ENCODE measurements around the gene ARHGAP22.

The ARHGAP22 gene

GRCh38 chr10:48495282-48496045 lies 109.4 kb downstream of the ARHGAP22 start:
- DNase-seq = no peak

DNA sequence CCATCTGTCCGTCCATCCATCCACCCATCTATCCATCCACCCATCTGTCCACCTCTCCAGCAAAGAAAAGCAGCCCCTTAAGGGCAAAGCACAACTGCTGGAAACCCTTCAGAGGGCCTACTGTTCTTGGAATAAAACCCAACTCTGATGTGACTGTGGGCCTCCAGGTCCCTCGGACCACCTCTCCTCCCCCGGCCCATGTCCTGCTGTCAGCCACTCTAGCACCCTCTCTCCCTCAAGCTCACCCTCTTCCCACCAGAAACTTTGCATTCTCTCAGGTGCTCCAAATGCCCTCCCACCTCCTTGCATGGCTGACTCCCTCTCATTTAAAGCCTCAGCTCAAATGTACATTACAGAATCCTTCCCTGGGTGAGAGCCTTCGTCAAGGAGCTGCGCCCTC lies 110.3 kb downstream of the ARHGAP22 start:
- no peak for DNase-seq

DNA sequence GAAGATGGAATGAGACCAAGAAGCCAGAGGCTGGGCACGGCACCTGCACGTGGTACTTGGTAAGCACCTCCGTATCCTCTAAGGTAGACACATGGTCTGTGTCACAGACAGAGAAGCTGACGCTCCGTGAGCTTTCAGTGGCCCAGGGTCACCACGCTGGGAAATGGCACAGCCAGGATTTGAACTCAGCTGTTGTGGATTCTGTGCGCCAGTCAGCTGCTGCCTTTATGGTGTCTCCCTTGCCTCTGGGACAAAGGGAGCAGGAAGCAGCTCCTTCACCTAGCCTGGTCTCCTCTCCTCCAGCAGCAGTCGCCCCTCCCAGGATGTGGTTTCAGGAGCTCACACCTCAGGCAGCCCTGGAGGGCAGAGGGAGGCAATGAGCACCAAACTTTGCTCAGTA lies 110.8 kb downstream of the ARHGAP22 start:
- peak; percentile 2 for DNase-seq

DNA sequence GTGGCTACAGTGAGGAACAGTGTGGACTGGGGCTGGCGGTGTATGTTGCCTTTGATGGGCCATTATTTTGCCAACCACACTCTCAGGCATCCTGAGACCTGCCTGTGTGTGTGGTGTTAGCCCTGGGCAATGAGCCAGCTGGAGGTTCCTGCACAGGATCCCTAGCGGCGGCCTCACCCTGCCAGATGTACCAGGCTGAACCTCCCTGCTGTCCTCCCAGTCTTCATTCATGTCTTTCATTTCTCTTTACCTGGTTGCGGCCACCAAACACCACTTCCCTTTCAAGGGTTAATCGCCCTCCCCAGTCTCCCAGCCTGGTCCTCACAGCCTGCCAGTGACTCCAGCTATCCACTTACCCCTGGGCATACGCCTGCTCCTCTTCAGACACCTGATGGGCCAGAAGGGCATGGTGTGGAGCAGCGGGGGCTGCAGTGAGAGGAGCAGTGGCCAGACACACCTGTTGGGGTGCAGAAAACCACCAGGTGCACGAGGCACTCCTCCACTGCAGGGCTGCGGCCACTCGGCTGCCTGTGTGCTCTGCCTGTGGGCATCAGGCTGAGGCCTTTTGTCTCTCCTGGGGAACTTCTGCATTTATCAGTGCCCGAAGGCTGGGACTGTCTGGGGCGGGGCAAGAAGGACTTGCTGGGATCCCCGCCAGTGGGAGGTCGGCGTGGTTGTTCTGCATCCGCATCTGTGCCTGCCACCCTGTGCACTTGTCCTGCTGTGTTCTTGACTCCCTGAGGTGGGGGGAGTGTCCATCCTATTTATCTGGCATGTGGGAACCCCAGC lies 111.6 kb downstream of the ARHGAP22 start:
- peak; percentile 65 for DNase-seq

DNA sequence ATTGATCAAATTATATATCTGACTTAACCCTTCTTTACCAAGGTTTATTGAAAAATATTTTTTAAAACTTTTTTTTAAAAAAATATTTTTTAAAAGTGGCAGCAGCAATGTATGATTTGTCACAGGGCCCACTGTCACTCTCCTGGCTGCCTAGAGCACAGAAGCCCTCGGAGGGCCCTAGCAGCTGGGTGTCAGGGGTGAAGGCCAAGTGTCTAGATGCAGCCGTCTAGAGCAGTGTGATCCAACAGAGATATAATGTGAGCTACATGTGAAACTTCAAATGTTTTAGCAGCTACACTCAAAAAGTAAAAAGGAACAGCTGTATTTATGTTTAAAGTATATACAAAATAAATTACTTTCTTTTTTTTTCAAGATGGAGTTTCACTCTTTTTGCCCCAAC lies 112.7 kb downstream of the ARHGAP22 start:
- no peak for DNase-seq

GRCh38 chr10:48491392-48492139 lies 113.3 kb downstream of the ARHGAP22 start:
- DNase-seq = no peak

DNA sequence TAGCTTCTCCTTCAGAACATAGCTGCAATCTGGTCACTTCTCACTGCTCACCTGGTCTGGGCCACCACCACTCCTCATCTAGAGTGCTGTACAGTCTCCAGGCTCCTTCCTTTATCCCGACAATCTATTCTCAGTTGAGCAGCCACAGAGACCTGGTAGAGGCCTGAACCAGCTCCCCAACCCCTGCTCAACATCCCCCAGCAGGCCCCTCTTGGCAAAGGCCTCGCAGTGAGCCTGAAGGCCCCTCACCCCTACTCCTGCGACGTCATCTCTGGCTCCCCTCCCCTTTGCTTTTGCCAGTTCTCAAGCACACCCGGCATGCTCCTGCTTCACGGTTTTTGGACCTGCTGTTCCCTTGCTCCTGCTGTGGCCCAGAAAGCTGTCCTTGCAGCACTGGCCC lies 113.9 kb downstream of the ARHGAP22 start:
- DNase-seq = no peak

DNA sequence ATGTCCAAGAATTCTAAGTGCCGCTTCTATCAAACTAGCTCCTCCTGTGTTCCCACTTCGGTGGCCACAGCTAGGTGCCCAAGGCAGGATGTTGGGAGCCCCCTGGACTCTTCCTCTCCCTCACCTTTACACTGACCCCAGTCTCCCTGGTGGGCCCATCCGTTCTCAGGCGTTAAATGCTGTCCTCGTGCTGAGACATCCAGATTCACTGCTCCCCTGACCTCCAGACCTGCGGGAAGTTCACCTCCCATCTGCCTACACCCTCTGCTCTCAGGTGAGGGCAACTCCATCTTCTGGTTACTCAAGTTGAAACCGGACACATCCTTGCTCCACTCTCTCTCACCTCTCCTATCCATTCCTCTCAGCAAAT lies 114.3 kb downstream of the ARHGAP22 start:
- DNase-seq = no peak

DNA sequence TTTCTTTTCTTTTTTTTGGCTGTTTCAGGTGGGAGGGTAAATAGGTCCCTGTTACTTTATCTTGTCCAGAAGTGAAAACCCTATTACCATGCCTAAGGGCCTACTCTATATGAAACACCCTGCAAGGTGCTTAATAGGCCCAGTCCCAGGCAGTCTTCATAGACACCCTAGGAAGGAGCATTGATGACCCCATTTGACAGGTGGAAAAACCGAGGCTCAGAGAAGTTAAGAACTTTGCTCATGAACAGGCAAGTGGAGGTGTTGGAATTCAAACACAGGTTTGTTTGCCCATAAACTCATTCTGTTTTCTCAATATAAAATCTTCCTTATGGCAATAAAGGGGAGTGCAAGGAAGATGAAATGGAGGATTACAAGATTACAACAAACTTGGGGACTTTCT lies 115.8 kb downstream of the ARHGAP22 start:
- DNase-seq = no peak

GRCh38 chr10:48487244-48487643 lies 117.6 kb downstream of the ARHGAP22 start:
- DNase-seq = no peak

- DNase-seq = no peak
These were observed 119.2 kb downstream of the ARHGAP22 start for GRCh38 chr10:48485711-48486110.

DNA sequence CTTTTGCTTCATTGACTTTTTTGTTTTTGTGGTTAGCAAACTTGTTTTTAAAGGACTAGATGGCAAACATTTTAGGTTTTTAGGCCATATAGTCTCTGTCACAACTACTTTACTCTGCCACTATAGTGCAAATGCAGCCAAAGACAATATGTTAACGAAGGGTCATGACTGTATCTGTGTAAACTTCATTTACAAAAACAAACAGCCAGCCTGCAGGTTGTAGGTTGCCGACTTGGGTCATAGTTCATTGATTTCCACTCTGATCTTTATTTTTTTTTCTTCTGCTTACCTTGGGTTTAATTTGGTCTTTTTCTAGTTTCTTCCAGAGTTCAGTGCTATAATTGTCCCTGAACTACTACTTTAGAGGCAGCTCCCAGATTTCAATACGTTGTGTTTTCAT lies 120.0 kb downstream of the ARHGAP22 start:
- no peak for DNase-seq

- DNase-seq = no peak
These were observed 122.7 kb downstream of the ARHGAP22 start for GRCh38 chr10:48482207-48482606.

GRCh38 chr10:48481385-48481784 lies 123.5 kb downstream of the ARHGAP22 start:
- no peak for DNase-seq

DNA sequence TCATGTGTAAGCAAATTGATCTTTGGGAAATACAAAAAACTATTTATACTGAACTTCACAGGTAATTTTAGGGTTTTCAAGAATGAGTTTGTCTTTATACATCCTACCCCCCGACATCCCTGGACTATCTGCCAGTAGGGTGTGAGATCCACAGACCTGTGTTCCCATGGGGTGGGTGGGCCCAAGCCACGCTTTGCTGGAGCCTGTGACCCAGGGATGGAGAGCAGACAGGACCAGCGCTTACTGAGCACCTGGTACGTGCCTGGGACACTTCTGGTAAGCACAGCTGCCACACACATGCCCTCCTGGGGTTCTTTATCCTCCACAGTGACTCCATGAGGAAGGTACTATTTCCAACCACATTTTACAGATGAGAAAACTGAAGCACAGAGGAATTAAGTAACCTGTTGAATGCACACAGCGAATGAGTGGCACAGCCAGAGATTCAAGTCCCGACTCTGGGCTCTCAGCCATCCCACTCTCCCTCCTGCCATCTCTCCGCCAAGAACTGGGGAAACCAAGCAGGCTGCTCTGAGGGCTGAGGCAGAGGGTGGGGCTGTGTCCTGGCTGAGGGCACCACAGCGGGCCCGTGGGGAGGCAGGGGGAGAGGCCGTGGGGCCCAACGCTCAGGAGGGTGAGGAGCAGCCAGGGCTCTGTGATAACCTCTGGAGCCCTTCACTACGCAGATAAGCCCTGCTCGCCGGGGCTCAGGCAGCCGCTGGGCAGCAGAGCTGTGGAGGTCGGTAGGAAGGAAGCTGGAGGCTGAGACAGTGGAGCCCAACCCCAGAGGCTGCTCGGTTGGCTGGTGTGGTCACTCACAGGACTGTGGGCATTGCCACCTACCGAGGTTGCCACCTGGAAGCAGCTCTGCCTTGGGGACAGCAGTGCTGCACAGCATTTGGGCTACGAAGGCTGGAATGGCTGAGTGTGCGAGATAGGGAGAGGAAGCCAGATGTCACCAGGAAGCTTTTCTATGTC lies 124.2 kb downstream of the ARHGAP22 start:
- no peak for DNase-seq

- DNase-seq = no peak
These were observed 125.7 kb downstream of the ARHGAP22 start for GRCh38 chr10:48478980-48479811.

- no peak for DNase-seq
These were observed 126.4 kb downstream of the ARHGAP22 start for GRCh38 chr10:48478469-48478868.

DNA sequence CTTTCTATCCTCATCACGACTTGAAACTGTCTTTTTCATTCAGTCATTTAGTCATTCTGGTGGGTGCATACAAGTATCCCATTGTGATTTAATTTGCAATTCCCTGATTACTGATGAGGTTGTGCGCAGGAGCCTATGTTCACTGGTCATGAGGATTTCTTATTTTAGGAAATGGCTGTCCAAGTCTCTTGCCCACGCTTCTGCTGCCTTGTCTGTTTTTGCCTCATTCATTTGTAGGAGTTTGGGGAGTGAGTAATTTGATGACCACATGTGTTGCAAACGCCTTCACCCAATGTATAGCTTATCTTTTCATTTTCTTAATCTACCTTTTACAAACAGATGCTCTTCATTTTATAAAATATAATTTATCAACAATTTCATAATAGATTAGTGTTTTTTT lies 127.3 kb downstream of the ARHGAP22 start:
- no peak for DNase-seq

- DNase-seq = no peak
These were observed 127.7 kb downstream of the ARHGAP22 start for GRCh38 chr10:48477141-48477540.

GRCh38 chr10:48476279-48476982 lies 128.4 kb downstream of the ARHGAP22 start:
- DNase-seq = peak; percentile 64

GRCh38 chr10:48475943-48476278 lies 129.0 kb downstream of the ARHGAP22 start:
- DNase-seq = no peak
